HG03432 (cell line): ENCODE data around the gene PSMG1.
A peak's percentile ranks its signal among the peaks of the same experiment; 100 is the strongest.

ENCODE experiments used
- ATAC-seq: cut with Tn5 transposase; IDR thresholded peaks from one replicate; pipeline ENCODE4 v1.9.1; 2021; ENCODE audit warnings: mild to moderate bottlenecking, moderate library complexity; ENCODE audit not compliant: unreplicated experiment

Gene PSMG1

DNA sequence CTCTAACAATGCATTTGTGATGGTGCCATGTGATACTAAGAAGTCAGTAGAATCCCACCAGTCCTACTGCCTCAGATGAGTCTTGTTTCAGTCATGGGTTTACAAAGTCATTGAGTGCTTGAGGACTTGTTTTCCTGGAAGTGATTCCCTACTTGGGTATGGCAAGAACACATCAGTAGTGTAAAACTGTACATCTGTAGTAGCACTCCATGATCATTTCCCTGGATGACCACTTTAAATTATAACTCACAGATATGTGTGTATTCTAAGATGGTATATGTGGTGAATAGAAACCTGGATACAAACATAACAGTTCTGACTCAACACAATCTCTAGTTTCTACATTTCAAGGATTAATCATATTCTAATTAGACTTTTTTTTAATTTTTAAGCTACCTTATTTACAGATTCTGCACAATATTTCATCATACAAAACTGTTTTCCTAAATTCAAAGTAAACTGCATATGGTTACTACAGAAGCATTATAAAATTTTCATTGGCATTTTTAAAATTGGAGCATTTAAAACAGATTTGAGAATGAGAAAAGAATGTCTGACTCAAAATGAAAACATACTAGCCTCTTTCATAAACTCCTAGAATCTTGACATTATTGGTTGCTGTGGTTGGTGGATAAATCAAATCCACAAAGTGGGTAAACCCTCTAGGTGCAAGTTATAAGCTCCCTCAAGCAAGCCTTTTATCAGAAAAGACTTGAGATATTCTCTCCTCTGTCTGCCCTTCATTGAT, 6.8 kb upstream of the PSMG1 start:
- ATAC-seq, result no peak

GRCh38 chr21:39188521-39189139, 5.4 kb upstream of the PSMG1 start:
- ATAC-seq, result no peak

DNA sequence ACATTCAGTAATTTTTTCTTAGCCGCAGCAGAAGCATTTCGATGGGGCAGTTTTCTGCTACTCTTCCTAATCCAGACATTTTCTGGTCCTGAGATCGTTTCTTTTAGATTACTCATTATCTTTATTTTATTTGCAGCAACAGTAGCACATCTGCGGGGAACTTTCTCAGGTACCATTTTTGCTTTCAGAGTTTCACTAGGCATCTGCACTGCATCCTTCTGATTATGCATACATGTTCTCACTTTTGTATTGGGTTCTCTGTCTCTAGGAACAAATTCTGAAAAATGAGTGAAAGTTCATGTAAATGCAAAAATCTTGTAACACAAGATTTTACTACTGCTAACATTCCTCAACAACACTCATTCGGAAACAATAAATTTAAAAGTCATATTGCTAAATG, 3.9 kb upstream of the PSMG1 start:
- no peak for ATAC-seq

- no peak for ATAC-seq
Observed at GRCh38 chr21:39186676-39187075, 3.4 kb upstream of the PSMG1 start.

DNA sequence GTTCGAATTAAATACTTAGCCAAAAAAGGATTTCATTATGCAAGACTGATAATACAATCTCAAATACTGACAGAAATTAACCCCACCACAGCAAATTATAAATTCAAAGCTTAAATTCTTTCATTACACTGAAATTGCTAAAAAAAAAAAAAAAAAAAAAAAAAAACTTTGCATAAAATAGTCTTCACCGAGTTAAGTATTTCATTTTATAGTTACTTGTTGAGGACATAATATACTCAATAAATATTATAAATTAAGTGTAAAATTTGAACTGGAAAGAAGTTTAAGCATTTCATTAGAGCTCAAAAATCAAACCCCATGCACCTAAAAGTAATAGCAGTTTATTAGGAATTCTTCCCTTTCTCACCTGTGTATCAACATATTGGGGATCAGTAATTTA, 1.9 kb upstream of the PSMG1 start:
- ATAC-seq, result no peak

- ATAC-seq, result no peak
Observed at GRCh38 chr21:39184050-39184980, 1.1 kb upstream of the PSMG1 start.

DNA sequence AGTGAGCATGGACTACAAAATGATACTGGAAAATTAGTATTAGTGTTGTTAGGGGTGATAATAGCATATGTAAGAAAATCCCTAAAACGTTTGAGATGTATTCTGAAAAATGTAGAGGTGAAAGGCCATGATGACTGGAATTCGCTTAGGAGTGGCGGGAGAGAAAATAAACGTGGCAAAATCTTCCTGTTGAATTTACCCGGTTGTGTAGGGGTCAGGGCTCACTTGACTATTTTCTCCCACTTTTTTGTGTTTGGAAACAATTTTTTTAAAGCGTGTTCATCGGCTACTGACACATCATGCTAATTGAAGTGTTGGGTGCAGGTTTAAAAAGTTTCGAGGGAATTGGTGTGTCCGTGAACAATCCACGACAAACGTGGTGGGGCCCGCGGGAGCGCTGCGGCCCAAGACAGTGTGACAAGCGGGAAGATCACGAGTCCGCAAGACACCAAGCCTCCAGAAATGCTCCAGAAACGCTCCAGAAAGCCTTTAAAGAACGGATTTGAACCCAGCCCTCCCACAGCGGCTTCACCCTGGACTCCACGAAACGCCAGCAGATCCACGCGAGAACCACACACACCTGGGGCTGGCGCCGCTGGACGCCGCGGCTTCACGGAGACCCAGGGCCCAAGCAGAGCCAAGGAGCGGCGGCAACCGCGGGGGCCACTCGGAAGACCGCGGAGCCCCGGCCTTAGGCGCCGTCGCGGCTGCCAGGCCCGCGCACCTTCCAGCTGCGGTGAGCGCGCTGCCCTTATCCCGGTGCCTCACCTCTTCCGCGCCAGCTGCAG, 573 bp downstream of the PSMG1 start:
- ATAC-seq, result peak; percentile 37

DNA sequence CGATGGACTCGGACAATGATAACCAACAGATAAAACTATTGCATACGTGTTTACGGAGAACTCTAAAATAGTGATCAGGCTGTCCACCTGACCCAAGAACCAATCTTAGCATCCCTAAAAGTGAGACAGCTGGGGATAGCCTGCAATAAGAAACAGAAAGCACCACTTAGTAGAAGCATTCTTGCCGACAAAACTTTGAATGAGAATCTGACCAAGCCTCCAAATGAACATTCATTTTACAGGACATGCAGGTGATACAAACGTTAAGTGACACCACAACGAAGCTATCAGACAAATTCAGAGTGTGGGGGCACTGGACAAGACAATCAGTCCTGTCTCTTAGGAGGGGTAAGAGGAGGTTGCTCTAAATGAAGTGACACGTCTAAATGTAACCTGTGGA, 1.2 kb downstream of the PSMG1 start:
- no peak for ATAC-seq

- ATAC-seq, result no peak
Observed at GRCh38 chr21:39181205-39181818, 1.9 kb downstream of the PSMG1 start.

DNA sequence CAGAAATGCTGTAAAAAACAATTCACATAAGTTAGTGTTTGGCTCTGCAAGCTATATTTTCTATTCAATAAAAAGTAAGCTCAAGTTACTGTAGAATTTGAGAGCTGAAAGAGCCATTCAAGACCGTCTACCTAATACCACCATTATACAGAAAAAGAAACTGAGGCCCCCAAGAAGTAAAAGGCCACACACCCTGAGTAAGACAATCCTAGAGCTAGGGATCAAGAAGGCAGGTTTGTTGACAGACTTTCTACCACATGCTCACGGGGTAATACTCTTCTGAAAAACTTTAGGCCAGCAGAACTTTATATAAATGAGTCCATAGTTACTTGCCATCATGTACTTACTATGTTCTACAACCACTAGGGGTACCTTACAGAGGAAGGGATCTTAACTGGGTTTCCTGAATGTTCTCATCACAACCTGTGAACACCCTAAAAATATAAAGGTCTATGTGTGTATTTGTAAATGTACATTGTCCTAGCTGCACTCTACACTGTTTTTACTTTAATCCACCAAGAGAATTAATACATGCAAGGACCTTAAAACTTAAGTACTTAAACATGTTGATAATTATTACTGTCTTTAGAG, 2.7 kb downstream of the PSMG1 start:
- ATAC-seq, result no peak

DNA sequence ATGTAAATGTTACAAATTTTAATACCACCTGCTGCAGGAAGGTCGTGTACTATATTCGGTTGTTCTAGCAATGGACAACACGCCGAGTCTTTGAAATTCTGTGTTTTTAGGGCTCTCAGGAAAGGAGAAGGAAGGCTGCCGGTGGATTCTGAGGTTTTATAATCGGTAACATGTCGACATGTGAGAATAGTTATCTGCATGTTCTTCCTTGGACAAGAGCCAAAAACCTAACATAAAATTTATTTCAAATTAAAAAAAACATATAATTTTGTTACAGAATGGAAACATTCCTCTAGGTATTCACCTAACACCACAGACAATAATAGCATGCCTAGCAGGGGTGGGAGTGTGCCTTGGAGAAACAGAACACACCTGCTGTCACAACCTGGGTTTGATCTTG, 4.8 kb downstream of the PSMG1 start:
- ATAC-seq, result no peak

DNA sequence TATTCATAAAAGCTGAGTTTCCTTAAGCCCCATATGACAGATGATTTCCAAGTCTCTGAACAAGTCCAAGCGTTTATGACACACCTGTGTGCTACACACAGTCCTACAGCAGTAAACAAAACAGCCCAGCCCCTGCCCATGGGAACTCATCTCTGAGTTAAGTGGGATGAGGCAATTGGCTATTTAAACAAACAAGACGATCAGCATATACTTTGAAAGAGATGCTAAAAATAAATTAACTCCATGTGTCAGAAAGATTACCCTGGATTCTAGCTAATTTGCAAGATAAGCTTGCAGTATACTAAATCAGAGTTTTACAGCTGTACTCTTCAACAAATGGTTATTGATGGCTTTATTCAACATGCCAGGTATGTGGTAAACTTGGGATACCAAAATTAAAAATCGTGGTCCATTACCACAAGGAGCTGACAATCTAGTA, 7.0 kb downstream of the PSMG1 start:
- no peak for ATAC-seq

DNA sequence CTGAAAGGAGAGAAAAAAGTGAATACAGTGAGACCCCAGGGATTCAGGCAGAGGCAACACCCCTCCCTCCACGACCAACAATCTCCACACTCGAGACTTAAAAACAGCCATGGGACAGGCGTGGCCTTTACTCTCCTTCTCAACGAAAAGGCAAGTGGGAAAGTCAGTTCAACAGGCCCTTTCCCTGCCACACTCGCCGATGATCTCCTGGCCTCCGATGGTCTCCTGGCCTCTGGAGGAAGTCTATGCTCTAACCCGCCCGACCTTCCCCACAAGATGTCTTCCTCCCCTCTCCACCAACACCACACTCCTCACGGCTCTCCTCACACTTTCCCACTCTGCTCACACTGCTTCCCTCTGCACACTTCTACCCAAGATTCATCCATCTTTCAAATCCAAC, 7.6 kb downstream of the PSMG1 start:
- no peak for ATAC-seq

DNA sequence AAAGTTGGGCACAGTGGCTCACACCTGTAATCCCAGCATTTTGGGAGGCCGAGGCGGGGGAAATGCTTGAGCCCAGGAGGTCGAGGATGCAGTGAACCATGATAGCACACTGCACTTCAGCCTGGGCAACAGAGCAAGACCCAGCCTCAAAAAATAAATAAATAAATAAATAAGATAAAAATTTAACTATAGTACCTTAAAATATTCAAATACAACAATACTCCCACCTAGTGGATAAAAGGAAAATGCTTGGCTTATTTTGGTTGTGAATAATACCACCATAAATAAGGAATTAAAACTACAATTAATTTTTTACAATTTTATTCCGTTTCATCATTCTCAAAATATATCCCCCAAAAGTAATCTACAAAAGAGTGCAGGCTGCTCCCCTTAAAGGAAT, 8.1 kb downstream of the PSMG1 start:
- ATAC-seq, result no peak

GRCh38 chr21:39173716-39174680, 9.3 kb downstream of the PSMG1 start:
- ATAC-seq, result no peak

DNA sequence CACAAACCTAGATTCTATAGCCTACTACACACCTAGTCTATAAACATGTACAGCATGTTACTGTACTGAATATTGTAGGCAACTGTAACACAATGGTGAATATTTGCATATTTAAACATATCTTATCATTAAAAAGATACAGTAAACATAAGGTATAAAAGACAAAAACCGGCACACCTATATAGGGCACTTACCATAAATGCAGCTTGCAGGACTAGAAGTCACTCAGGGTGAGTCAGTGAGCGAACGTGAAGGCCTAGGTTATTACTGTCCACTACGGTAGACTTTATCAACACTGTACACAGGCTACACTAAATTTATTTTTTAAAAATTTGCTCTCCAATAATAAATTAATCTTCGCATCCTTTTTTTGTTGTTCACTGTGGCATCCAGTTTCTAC, 13.3 kb downstream of the PSMG1 start:
- ATAC-seq, result no peak

GRCh38 chr21:39168800-39169199, 14.5 kb downstream of the PSMG1 start:
- ATAC-seq, result no peak

DNA sequence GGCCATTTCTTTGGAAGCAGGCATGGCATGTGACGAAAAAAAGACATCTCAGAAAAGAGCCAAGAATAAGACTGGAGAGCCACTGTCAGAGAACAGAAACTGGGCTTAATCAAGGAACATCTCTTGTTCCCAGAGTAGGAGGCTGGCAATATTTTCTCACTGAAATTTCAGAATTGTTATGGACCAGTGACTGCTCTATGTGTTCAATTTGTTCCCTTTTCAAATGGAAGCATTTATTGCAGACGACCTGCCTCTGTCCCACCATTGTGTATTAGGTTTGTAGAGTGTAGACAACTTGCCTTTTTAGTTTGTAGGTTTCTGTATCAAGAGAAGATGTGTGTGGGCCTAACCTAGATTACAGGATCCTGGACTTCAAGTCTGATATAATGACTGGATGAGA, 18.7 kb downstream of the PSMG1 start:
- no peak for ATAC-seq

DNA sequence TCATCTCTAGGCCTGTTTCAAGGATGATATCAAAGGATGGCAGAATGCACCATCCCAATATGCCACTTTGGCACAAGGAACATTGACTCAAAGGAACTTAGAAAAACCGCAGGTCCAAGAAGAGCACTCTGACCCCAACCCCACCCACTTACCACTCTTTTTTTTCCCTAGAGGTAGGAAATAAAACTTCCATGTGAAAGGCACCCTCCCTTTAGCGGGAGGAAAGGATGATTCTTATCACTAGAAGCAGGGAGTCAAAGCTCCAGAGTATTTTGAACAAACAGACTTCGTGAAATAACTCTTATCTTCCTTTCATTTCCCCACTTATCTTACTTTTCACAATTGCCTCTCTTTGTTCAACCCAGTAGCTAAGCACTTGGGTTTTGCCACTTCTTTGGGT, 22.2 kb downstream of the PSMG1 start:
- ATAC-seq, result no peak
